ENCODE data around the gene CLTC.
A peak's percentile ranks its signal among the peaks of the same experiment; 100 is the strongest.

The CLTC gene

GRCh38 chr17:59695945-59696681, 76.4 kb downstream of the CLTC start:
- Histone ChIP-seq H3K4me3 (ENCODE audit: low read depth in 1 of 2, low read length in 2 of 2) (no peak overlapping the region), H3K4me2 (ENCODE audit: insufficient read depth, low read length) (no peak overlapping the region), H3K27me3 (ENCODE audit: insufficient read depth, low read length, poor library complexity) (no peaks in the 10 kb centered on the region), H3K4me1 (ENCODE audit: insufficient read depth, low read length) (peaks cover 11% of the 10 kb centered on the region; the same call in 1 of the 2 replicates), H3K36me3 (ENCODE audit: insufficient read depth, low read length) (peaks cover 88% of the 10 kb centered on the region), H3K27ac (ENCODE audit: low read length) (no peak overlapping the region), H3K79me2 (ENCODE audit: insufficient read depth, low read length) (peaks cover 95% of the 10 kb centered on the region), H4K20me1 (ENCODE audit: insufficient read depth, low read length) (peaks cover 71% of the 10 kb centered on the region), H3K9ac (ENCODE audit: low read depth, low read length) (no peak overlapping the region), H2AFZ (ENCODE audit: low read depth, low read length) (no peak overlapping the region), H3K9me3 (ENCODE audit: insufficient read depth, low read length, severe bottlenecking) (no peaks in the 10 kb centered on the region)
- TF ChIP-seq EZH2 (IDR thresholded peaks at IDR 0.05; ENCODE audit: borderline replicate concordance, low read depth, low read length, severe bottlenecking) (no peak), CTCF (IDR thresholded peaks at IDR 0.05; ENCODE audit: borderline replicate concordance, extremely low read depth, low read length, poor library complexity, severe bottlenecking) (no peak)
- no peak for DNase-seq
- ATAC-seq (ENCODE audit: insufficient read depth, low read depth): no peak

GRCh38 chr17:59696682-59697277, 77.1 kb downstream of the CLTC start:
- peaks cover 98% of the 10 kb centered on the region for H3K79me2 ChIP-seq (ENCODE audit: insufficient read depth, low read length)
- no peak for TF ChIP-seq EZH2 (IDR thresholded peaks at IDR 0.05; ENCODE audit: borderline replicate concordance, low read depth, low read length, severe bottlenecking)
- TF ChIP-seq CTCF (IDR thresholded peaks at IDR 0.05; ENCODE audit: borderline replicate concordance, extremely low read depth, low read length, poor library complexity, severe bottlenecking): no peak
- no peak overlapping the region for H3K4me3 ChIP-seq (ENCODE audit: low read depth in 1 of 2, low read length in 2 of 2)
- no peak overlapping the region for H3K27ac ChIP-seq (ENCODE audit: low read length)
- H3K9me3 ChIP-seq (ENCODE audit: insufficient read depth, low read length, severe bottlenecking): no peaks in the 10 kb centered on the region
- no peak overlapping the region for H3K4me2 ChIP-seq (ENCODE audit: insufficient read depth, low read length)
- peaks cover 11% of the 10 kb centered on the region; the same call in 1 of the 2 replicates for H3K4me1 ChIP-seq (ENCODE audit: insufficient read depth, low read length)
- no peak overlapping the region for H2AFZ ChIP-seq (ENCODE audit: low read depth, low read length)
- H4K20me1 ChIP-seq (ENCODE audit: insufficient read depth, low read length): peaks cover 76% of the 10 kb centered on the region
- no peaks in the 10 kb centered on the region for H3K27me3 ChIP-seq (ENCODE audit: insufficient read depth, low read length, poor library complexity)
- ATAC-seq (ENCODE audit: insufficient read depth, low read depth) (no peak), DNase-seq (no peak)
- peaks cover 84% of the 10 kb centered on the region for H3K36me3 ChIP-seq (ENCODE audit: insufficient read depth, low read length)
- H3K9ac ChIP-seq (ENCODE audit: low read depth, low read length): no peak overlapping the region

- Histone ChIP-seq H3K79me2 (ENCODE audit: insufficient read depth, low read length) (peaks cover 100% of the 10 kb centered on the region), H3K4me2 (ENCODE audit: insufficient read depth, low read length) (peak overlapping the region; percentile 20; the same call in 1 of the 2 replicates), H3K4me1 (ENCODE audit: insufficient read depth, low read length) (peaks cover 24% of the 10 kb centered on the region; the same call in 1 of the 2 replicates), H3K27me3 (ENCODE audit: insufficient read depth, low read length, poor library complexity) (no peaks in the 10 kb centered on the region), H2AFZ (ENCODE audit: low read depth, low read length) (no peak overlapping the region), H3K27ac (ENCODE audit: low read length) (no peak overlapping the region), H3K9ac (ENCODE audit: low read depth, low read length) (no peak overlapping the region), H3K9me3 (ENCODE audit: insufficient read depth, low read length, severe bottlenecking) (no peaks in the 10 kb centered on the region), H4K20me1 (ENCODE audit: insufficient read depth, low read length) (peaks cover 89% of the 10 kb centered on the region), H3K36me3 (ENCODE audit: insufficient read depth, low read length) (peaks cover 81% of the 10 kb centered on the region), H3K4me3 (ENCODE audit: low read depth in 1 of 2, low read length in 2 of 2) (no peak overlapping the region)
- DNase-seq (no peak), ATAC-seq (ENCODE audit: insufficient read depth, low read depth) (no peak)
- TF ChIP-seq CTCF (IDR thresholded peaks at IDR 0.05; ENCODE audit: borderline replicate concordance, extremely low read depth, low read length, poor library complexity, severe bottlenecking) (no peak), EZH2 (IDR thresholded peaks at IDR 0.05; ENCODE audit: borderline replicate concordance, low read depth, low read length, severe bottlenecking) (no peak)
Measured at GRCh38 chr17:59698143-59698542, 78.4 kb downstream of the CLTC start.

Measured in DND-41 (cell line).